ENCODE measurements around the gene IL1F10. TPM values are rescaled to one million over a fixed set of nuclear protein-coding genes. Genes with fewer than 3 reads are reported as not detected.

The IL1F10 gene
- total and polyA plus RNA-seq, 2 of the 13 experiments (the other 11 are each of a cell fraction or from before 2014, with no cell fraction given): not detected

GRCh38 chr2:113088213-113088992 is 20.6 kb downstream of the IL1F10 start (continued):
- TF ChIP-seq ELF3 (CRISPR knock-in tag; IDR thresholded peaks at IDR 0.05): peak; percentile 42; the same call in 1 of the 2 replicates
- TF ChIP-seq USF2 (IDR thresholded peaks at IDR 0.05; ENCODE audit: low read depth, low read length): no peak
- no peak for TF ChIP-seq USF2 (CRISPR knock-in tag; IDR thresholded peaks at IDR 0.05; ENCODE audit: borderline replicate concordance)
- TF ChIP-seq ZBTB7A (CRISPR knock-in tag; IDR thresholded peaks at IDR 0.05): no peak
- no peak for TF ChIP-seq MTF1 (CRISPR knock-in tag; IDR thresholded peaks at IDR 0.05)
- TF ChIP-seq ZFP90 (CRISPR knock-in tag; IDR thresholded peaks at IDR 0.05; ENCODE audit: borderline replicate concordance): no peak
- TF ChIP-seq PRMT3 (CRISPR knock-in tag; IDR thresholded peaks at IDR 0.05; ENCODE audit: borderline replicate concordance, low read depth): no peak
- TF ChIP-seq MLX (CRISPR knock-in tag; IDR thresholded peaks at IDR 0.05): peak; percentile 52; the same call in 1 of the 2 replicates
- TF ChIP-seq MEIS2 (CRISPR knock-in tag; IDR thresholded peaks at IDR 0.05): 0 out of 2 replicates have a peak, but pooled peaks have one; percentile 49
- TF ChIP-seq ZKSCAN5 (CRISPR knock-in tag; IDR thresholded peaks at IDR 0.05): no peak
- TF ChIP-seq ZNF850 (CRISPR knock-in tag; conservative IDR thresholded peaks at IDR 0.05): no peak
- no peak for TF ChIP-seq PRDM4 (CRISPR knock-in tag; IDR thresholded peaks at IDR 0.05; ENCODE audit: borderline replicate concordance)
- no peak; the same call in 1 of the 2 replicates for TF ChIP-seq ZNF274 (CRISPR knock-in tag; IDR thresholded peaks at IDR 0.05)
- TF ChIP-seq ZSCAN25 (CRISPR knock-in tag; IDR thresholded peaks at IDR 0.05): peak; percentile 45; the same call in 1 of the 2 replicates
- peak; percentile 66; the same call in 1 of the 2 replicates for TF ChIP-seq HNF1B (CRISPR knock-in tag; IDR thresholded peaks at IDR 0.05)
- no peak for TF ChIP-seq SRY (CRISPR knock-in tag; IDR thresholded peaks at IDR 0.05)
- TF ChIP-seq TEF (CRISPR knock-in tag; IDR thresholded peaks at IDR 0.05): no peak

All from HepG2 (cell line).